H1 (cell line): ENCODE data around the gene UBE2V1. TPM values are rescaled to one million over a fixed set of nuclear protein-coding genes. Genes with fewer than 3 reads are reported as not detected.

Experiments
- CTCF ChIA-PET: fragments of 300-600 bp; sonication (Branson Sonifier 250); formaldehyde crosslinking; loops from one replicate; lab custom pipeline; 2021; ENCODE audit not compliant: partially characterized antibody; lab: Charles Lee
- POLR2A ChIA-PET: fragments of 300-600 bp; sonication (Branson Sonifier 250); formaldehyde crosslinking; loops from one replicate; lab custom pipeline; 2021; ENCODE audit warnings: inconsistent platforms; ENCODE audit not compliant: partially characterized antibody; lab: Charles Lee
- DNase-seq, 2 experiments: peaks; one replicate each; pipeline versions ENCODE4 v3.0.0 to v3.0.0-alpha.2; 2010 to 2022; ENCODE audit warnings: low spot score in 2 of 2, low read depth in 1 of 2, mixed read lengths in 1 of 2
- FAIRE-seq: peaks from 2 replicates; lab custom pipeline; 2011; peaks lifted over from hg19 to GRCh38; lab: Jason Lieb, UNC
- H2AFZ ChIP-seq: 2 replicates; pipeline ENCODE4 v1.8.1; 2012; ENCODE audit warnings: low read length, inconsistent platforms
- H2AK5ac ChIP-seq: 2 replicates; pipeline ENCODE4 v1.6.1; 2013; ENCODE audit warnings: low read depth, low read length
- H2BK120ac ChIP-seq: replicated peaks from 2 replicates; pipeline ENCODE3; 2013; ENCODE audit warnings: low read depth, low read length, inconsistent platforms
- H2BK12ac ChIP-seq: 2 replicates; pipeline ENCODE4 v1.6.1; 2013; ENCODE audit warnings: low read depth, low read length
- H2BK15ac ChIP-seq: 2 replicates; pipeline ENCODE4 v1.6.1; 2013; ENCODE audit warnings: low read length
- H2BK20ac ChIP-seq: 2 replicates; pipeline ENCODE4 v1.6.1; 2013; ENCODE audit warnings: low read length
- H2BK5ac ChIP-seq: 2 replicates; pipeline ENCODE4 v1.6.1; 2013; ENCODE audit warnings: low read depth, low read length
- H3K14ac ChIP-seq: 2 replicates; pipeline ENCODE4 v1.6.1; 2013; ENCODE audit warnings: inconsistent platforms; ENCODE audit not compliant: insufficient read length
- H3K18ac ChIP-seq: 2 replicates; pipeline ENCODE4 v1.6.1; 2013; ENCODE audit warnings: low read length; ENCODE audit errors: extremely low read depth
- H3K23ac ChIP-seq: 2 replicates; pipeline ENCODE4 v1.6.1; 2013; ENCODE audit warnings: inconsistent platforms; ENCODE audit not compliant: insufficient read length
- H3K23me2 ChIP-seq: 2 replicates; pipeline ENCODE4 v1.6.1; 2013; ENCODE audit warnings: low read depth, low read length
- H3K27ac ChIP-seq: 2 replicates; pipeline ENCODE4 v1.6.1; 2011; ENCODE audit warnings: low read depth, low read length, inconsistent platforms
- H3K27me3 ChIP-seq, 4 experiments: replicated peaks in 1 of 4; 1 replicate in 1 of 4; 2 replicates in 3 of 4; pipeline versions ENCODE4 v1.6.1 to v1.8.1; 2011 to 2013; ENCODE audit warnings: low read length in 3 of 4, mild to moderate bottlenecking in 3 of 4, inconsistent platforms in 2 of 4, mixed read lengths in 2 of 4, moderate library complexity in 1 of 4; ENCODE audit not compliant: control insufficient read depth in 3 of 4, insufficient read depth in 3 of 4; ENCODE audit errors: extremely low read depth in 1 of 4
- H3K36me3 ChIP-seq, 4 experiments: 2 replicates each; pipeline versions ENCODE4 v1.6.1 to v1.8.1; 2011 to 2013; ENCODE audit warnings: mild to moderate bottlenecking in 4 of 4, low read length in 3 of 4, moderate library complexity in 2 of 4, control low read depth in 1 of 4, inconsistent platforms in 1 of 4; ENCODE audit not compliant: insufficient read depth in 4 of 4, control insufficient read depth in 2 of 4
- H3K4ac ChIP-seq: replicated peaks from 2 replicates; pipeline ENCODE3; 2013; ENCODE audit warnings: low read length, low read depth, mixed read lengths, inconsistent platforms; ENCODE audit not compliant: insufficient read length
- H3K4me1 ChIP-seq, 4 experiments: replicated peaks in 1 of 4; 1 replicate in 1 of 4; 2 replicates in 3 of 4; pipeline versions ENCODE4 v1.6.1 to v1.8.1; 2011 to 2013; ENCODE audit warnings: low read length in 3 of 4, inconsistent platforms in 2 of 4, mixed read lengths in 1 of 4; ENCODE audit not compliant: insufficient read depth in 4 of 4, control insufficient read depth in 3 of 4
- H3K4me2 ChIP-seq, 2 experiments: 2 replicates each; pipeline versions ENCODE4 v1.6.1 to v1.8.1; 2011 to 2013; ENCODE audit warnings: low read depth in 2 of 2, low read length in 2 of 2, control low read depth in 1 of 2, inconsistent platforms in 1 of 2, mild to moderate bottlenecking in 1 of 2; ENCODE audit not compliant: insufficient read depth in 1 of 2
- H3K4me3 ChIP-seq, 4 experiments: fragments of 200-600, 300-600 bp in 1 of 4; sonication (generic), shearing (Covaris generic), sonication (Bioruptor Twin) in 1 of 4; 2 replicates each; pipeline versions ENCODE4 v1.5.1 to v1.8.1; 2011 to 2016; ENCODE audit warnings: low read length in 4 of 4, low read depth in 3 of 4, control low read depth in 2 of 4, inconsistent platforms in 2 of 4, mild to moderate bottlenecking in 2 of 4, mixed read lengths in 1 of 4, moderate library complexity in 1 of 4; ENCODE audit not compliant: insufficient read depth in 2 of 4; ENCODE audit errors: extremely low read depth in 1 of 4
- H3K56ac ChIP-seq: replicated peaks from 2 replicates; pipeline ENCODE3; 2013; ENCODE audit warnings: low read depth, mild to moderate bottlenecking, mixed read lengths, low read length, inconsistent platforms; ENCODE audit not compliant: insufficient read length
- H3K79me1 ChIP-seq: 2 replicates; pipeline ENCODE4 v1.6.1; 2013; ENCODE audit warnings: low read depth, low read length, control low read depth
- H3K79me2 ChIP-seq, 2 experiments: 2 replicates each; pipeline versions ENCODE4 v1.6.1 to v1.8.1; 2012 to 2013; ENCODE audit warnings: low read length in 2 of 2, mild to moderate bottlenecking in 2 of 2, inconsistent platforms in 1 of 2; ENCODE audit not compliant: insufficient read depth in 2 of 2, control insufficient read depth in 1 of 2
- H3K9ac ChIP-seq, 4 experiments: replicated peaks in 1 of 4; 1 replicate in 1 of 4; 2 replicates in 3 of 4; pipeline versions ENCODE4 v1.6.1 to v1.8.1; 2011 to 2013; ENCODE audit warnings: low read depth in 3 of 4, low read length in 3 of 4, control low read depth in 2 of 4, mild to moderate bottlenecking in 2 of 4, moderate library complexity in 2 of 4, inconsistent platforms in 1 of 4; ENCODE audit errors: extremely low read depth in 1 of 4
- H3K9me3 ChIP-seq, 2 experiments: 2 replicates each; pipeline versions ENCODE4 v1.6.1 to v1.8.1; 2012 to 2013; ENCODE audit warnings: mild to moderate bottlenecking in 2 of 2, moderate library complexity in 2 of 2, control low read depth in 1 of 2, inconsistent platforms in 1 of 2, low read depth in 1 of 2, low read length in 1 of 2, mixed read lengths in 1 of 2; ENCODE audit not compliant: insufficient read depth in 2 of 2
- H4K20me1 ChIP-seq, 2 experiments: replicated peaks in 1 of 2; 2 replicates each; pipeline versions ENCODE3 to v1.8.1; 2011 to 2013; ENCODE audit warnings: inconsistent platforms in 2 of 2, low read length in 2 of 2, mild to moderate bottlenecking in 1 of 2; ENCODE audit not compliant: insufficient read depth in 2 of 2, control insufficient read depth in 1 of 2
- H4K5ac ChIP-seq: 2 replicates; pipeline ENCODE4 v1.6.1; 2013; ENCODE audit warnings: low read length, low read depth, mixed read lengths, inconsistent platforms; ENCODE audit not compliant: insufficient read length
- H4K8ac ChIP-seq: 2 replicates; pipeline ENCODE4 v1.8.0; 2013; ENCODE audit warnings: mild to moderate bottlenecking, moderate library complexity, low read length, inconsistent platforms; ENCODE audit not compliant: insufficient read depth; ENCODE audit errors: extremely low read depth
- H4K91ac ChIP-seq: replicated peaks from 2 replicates; pipeline ENCODE3; 2013; ENCODE audit warnings: low read length, mixed read lengths, inconsistent platforms; ENCODE audit not compliant: insufficient read length
- ASH2L ChIP-seq: fragments of 200-600, 300-600 bp; sonication (generic); IDR thresholded peaks from one replicate; pipeline ENCODE4 v1.7.1; 2017; ENCODE audit warnings: low read length
- BACH1 ChIP-seq: IDR thresholded peaks from 2 replicates; pipeline ENCODE4 v1.6.1; 2012; ENCODE audit warnings: low read length, improper control_type of control experiment
- CHD2 ChIP-seq: IDR thresholded peaks from 2 replicates; pipeline ENCODE4 v1.6.1; 2012; ENCODE audit warnings: low read length, improper control_type of control experiment
- FOSL1 ChIP-seq: IDR thresholded peaks from 2 replicates; pipeline ENCODE4 v1.6.1; 2011; ENCODE audit warnings: mild to moderate bottlenecking, low read depth, low read length, moderate library complexity; ENCODE audit not compliant: insufficient read depth
- GTF2F1 ChIP-seq: IDR thresholded peaks from 2 replicates; pipeline ENCODE4 v1.6.1; 2012; ENCODE audit warnings: low read depth, low read length, improper control_type of control experiment, borderline replicate concordance
- HDAC2 ChIP-seq, 2 experiments: fragments of 300-600 bp in 1 of 2; sonication (generic) in 1 of 2; IDR thresholded peaks; 2 replicates each; pipeline ENCODE4 v1.6.1; 2011 to 2012; ENCODE audit warnings: low read depth in 2 of 2, low read length in 2 of 2, mild to moderate bottlenecking in 2 of 2, moderate library complexity in 2 of 2, borderline replicate concordance in 1 of 2, inconsistent platforms in 1 of 2
- NANOG ChIP-seq: IDR thresholded peaks from 2 replicates; pipeline ENCODE4 v1.6.1; 2011; ENCODE audit warnings: low read length, low read depth, mild to moderate bottlenecking, inconsistent platforms; ENCODE audit not compliant: insufficient read depth, poor library complexity, severe bottlenecking
- POLR2A ChIP-seq, 2 experiments: IDR thresholded peaks; 1 replicate in 1 of 2; 2 replicates in 1 of 2; pipeline ENCODE4 v1.6.1; 2011; ENCODE audit warnings: low read depth in 2 of 2, low read length in 2 of 2, mild to moderate bottlenecking in 2 of 2; ENCODE audit errors: control extremely low read depth in 1 of 2
- POU5F1 ChIP-seq: IDR thresholded peaks from 2 replicates; pipeline ENCODE4 v1.6.1; 2011; ENCODE audit warnings: low read depth, mild to moderate bottlenecking, low read length, moderate library complexity
- SP1 ChIP-seq: IDR thresholded peaks from 2 replicates; pipeline ENCODE4 v1.6.1; 2011; ENCODE audit warnings: low read depth, low read length
- TAF1 ChIP-seq: IDR thresholded peaks from 2 replicates; pipeline ENCODE4 v1.6.1; 2011; ENCODE audit warnings: mild to moderate bottlenecking, low read depth, low read length
- WGBS, 2 experiments: shearing (Covaris generic) in 1 of 2; methylation state at CpG; one replicate each; pipeline versions ENCODE4 v1.1.6 to v1.1.7; 2013 to 2015; ENCODE audit warnings: low lambda C conversion rate in 2 of 2, mixed read lengths in 2 of 2, inconsistent platforms in 1 of 2, low coverage in 1 of 2, missing lambda C conversion rate in 1 of 2; ENCODE audit not compliant: insufficient replicate concordance in 2 of 2, insufficient coverage in 1 of 2, insufficient read length in 1 of 2; ENCODE audit errors: extremely low coverage in 1 of 2, missing lambda C conversion rate in 1 of 2; 5-methylcytosine and 5-hydroxymethylcytosine counted together
- polyA plus RNA-seq, 7 experiments: library from polyadenylated mRNA; depleted of rRNA in 3 of 7; stranded (reverse) in 5 of 7; unstranded in 2 of 7; fragments of >200 nt in 5 of 7; fragments of 200-250 nt in 2 of 7; gene quantifications; 1 replicate in 5 of 7; 2 replicates in 1 of 7; 4 replicates in 1 of 7; pipeline versions ENCODE4 v1.2.1 to v1.2.3, GENCODE V29; 2011 to 2013; ENCODE audit warnings: missing spikeins in 2 of 7, mixed read lengths in 2 of 7
- total RNA-seq: library from RNA; stranded (reverse); fragmentation: NEBNext Ultra II Directional; extraction: Animal tissue kit (Norgen Biotek cat#: 25700); gene quantifications from 2 replicates; pipeline ENCODE4 v1.2.1, GENCODE V29; 2021
- TF ChIP-seq, protein P1 (sequence below): IDR thresholded peaks from 2 replicates; pipeline ENCODE4 v1.6.1; 2012; ENCODE audit warnings: low read length, inconsistent platforms

UBE2V1 gene
- total and polyA plus RNA-seq, 2 of the 8 experiments (the other 6 are each of a cell fraction or from before 2014, with no cell fraction given): 141 to 184 TPM

DNA sequence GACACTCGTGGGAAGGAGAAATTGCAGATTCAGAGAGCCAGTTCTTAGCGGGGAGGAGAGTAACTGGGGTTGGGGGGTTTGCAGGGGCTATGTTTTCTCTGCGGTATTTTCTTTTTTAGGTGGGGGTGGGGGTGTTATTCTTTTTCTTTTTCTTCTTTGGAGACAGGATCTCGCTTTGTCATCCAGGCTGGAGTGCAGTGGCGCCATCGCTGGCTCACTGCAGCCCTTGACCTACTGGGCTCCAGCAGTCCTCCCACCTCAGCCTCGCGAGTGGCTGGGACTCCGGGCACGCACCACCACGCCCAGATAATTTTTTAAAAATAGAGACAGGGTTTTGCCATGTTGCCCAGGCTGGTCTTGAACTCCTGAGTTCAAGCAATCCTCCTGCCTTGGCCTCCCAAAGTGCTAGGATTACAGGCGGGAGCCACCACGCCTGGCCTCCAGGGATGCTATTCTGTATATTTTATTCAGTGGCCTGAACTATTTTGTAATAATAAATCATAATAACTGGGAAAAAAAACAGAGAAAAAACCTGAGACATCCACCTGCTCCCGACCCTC, 57.3 kb downstream of the UBE2V1 start:
- Histone ChIP-seq H3K56ac (no peak overlapping the region), H3K4ac (no peak overlapping the region), H3K23me2 (no peaks in the 10 kb centered on the region), H3K27me3 (peaks cover 0 to 2% (median 0%) of the 10 kb centered on the region in 4 experiments; a peak in 1 of 7 replicates), H4K5ac (no peak overlapping the region), H3K79me1 (no peaks in the 10 kb centered on the region), H4K20me1 (no peaks in the 10 kb centered on the region), H3K18ac (no peak overlapping the region), H3K4me2 (no peak overlapping the region), H3K23ac (no peak overlapping the region), H4K8ac (no peak overlapping the region), H3K9me3 (no peaks in the 10 kb centered on the region), H3K79me2 (no peaks in the 10 kb centered on the region), H3K4me3 (no peak overlapping the region), H2BK12ac (no peak overlapping the region), H3K9ac (no peak overlapping the region), H3K14ac (no peak overlapping the region), H3K4me1 (peaks cover 0 to 5% (median 2%) of the 10 kb centered on the region in 4 experiments; a peak in 3 of 7 replicates), H2BK5ac (no peak overlapping the region), H3K27ac (no peak overlapping the region), H2BK120ac (no peak overlapping the region), H2AFZ (0 out of 2 replicates have a peak overlapping the region, but pooled peaks have one; percentile 6), H2BK20ac (no peak overlapping the region; the same call in 1 of the 2 replicates), H3K36me3 (no peaks in the 10 kb centered on the region), H2BK15ac (no peak overlapping the region), H2AK5ac (no peak overlapping the region), H4K91ac (no peak overlapping the region)
- FAIRE-seq (no peak), DNase-seq (no peak)
- 88% methylated on average over 14 of the region's 14 CpGs; no CpG with 5 or more reads in 1 of the 2 experiments for WGBS, 2 experiments
- ChIA-PET POLR2A (interaction anchor here (0.8 to 3.3 kb wide), 5 partner anchors 16 to 77 kb away, joined by 3 to 12 read pairs (median 4); partner anchors contain the start of gene SNAI1), CTCF (interaction anchor here (1.0 to 1.2 kb wide), 3 partner anchors 8 to 9 kb away, joined by 3 to 6 read pairs (median 3); no protein-coding TSS in a partner anchor)
- TF ChIP-seq POLR2A (IDR thresholded peaks at IDR 0.05; ENCODE audit: control extremely low read depth in 1 of 2, low read depth in 2 of 2, low read length in 2 of 2) (no peak), CHD2 (no peak), POU5F1 (no peak), BACH1 (no peak), NANOG (no peak), SP1 (no peak), GTF2F1 (no peak), FOSL1 (no peak), TAF1 (no peak), ASH2L (no peak), HDAC2 (IDR thresholded peaks at IDR 0.05; ENCODE audit: borderline replicate concordance in 1 of 2, low read depth in 2 of 2, low read length in 2 of 2) (no peak)
- TF ChIP-seq, protein P1, sequence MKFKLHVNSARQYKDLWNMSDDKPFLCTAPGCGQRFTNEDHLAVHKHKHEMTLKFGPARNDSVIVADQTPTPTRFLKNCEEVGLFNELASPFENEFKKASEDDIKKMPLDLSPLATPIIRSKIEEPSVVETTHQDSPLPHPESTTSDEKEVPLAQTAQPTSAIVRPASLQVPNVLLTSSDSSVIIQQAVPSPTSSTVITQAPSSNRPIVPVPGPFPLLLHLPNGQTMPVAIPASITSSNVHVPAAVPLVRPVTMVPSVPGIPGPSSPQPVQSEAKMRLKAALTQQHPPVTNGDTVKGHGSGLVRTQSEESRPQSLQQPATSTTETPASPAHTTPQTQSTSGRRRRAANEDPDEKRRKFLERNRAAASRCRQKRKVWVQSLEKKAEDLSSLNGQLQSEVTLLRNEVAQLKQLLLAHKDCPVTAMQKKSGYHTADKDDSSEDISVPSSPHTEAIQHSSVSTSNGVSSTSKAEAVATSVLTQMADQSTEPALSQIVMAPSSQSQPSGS: no peak
